ENCODE results near the gene PWP2. TPM values are rescaled to one million over a fixed set of nuclear protein-coding genes. Genes with fewer than 3 reads are reported as not detected.
"Not testable (repeated sequence)": the region's sequence is repeated elsewhere in the genome, so short reads cannot be mapped to it uniquely, and the experiment has no call there.

The PWP2 gene
- total and polyA plus RNA-seq, 2 donors (not counting 3 experiments of a cell fraction or from before 2014, with no cell fraction given) = 5.1 to 31.8 TPM

DNA sequence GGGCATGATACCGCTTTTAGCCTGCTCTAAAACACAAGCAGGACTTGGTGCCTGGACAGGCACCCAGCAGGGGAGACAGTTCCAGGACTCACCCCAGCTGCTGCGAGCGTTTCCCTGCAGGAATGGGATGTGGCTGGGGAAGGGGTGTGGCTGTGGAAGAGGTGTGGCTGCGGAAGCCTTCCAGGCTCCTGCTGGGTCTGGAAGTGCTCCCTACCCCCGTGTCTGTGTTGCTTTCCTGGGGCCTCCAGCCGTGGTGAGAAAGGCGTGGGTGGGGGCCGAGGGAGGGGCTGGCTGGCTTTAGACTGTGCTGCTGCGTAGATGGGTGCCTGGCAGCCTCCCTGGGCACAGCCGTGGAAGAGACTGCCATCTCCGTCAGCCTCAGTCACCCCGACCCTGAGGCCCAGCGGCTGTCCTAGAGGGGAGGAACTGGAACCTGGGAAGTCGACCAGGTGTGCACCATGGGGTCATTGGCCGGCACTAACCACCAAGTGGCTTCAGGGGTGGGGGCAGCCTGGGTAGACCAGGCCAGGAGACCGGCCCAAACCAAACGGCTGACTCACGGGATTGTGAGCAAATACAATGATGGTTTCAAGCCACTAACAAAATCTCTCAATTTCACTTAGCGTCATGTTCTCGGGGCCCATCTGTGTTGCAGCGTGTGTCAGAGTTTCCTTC, 46.2 kb downstream of the PWP2 start:
- intact Hi-C loops (cut with micrococcal nuclease); H3K4me1 ChIP-seq (ENCODE audit: control insufficient read depth, extremely low read depth, insufficient read depth, low read length); H3K4me3 ChIP-seq (replicated peaks in 1 of 3; ENCODE audit: insufficient read depth in 1 of 3, low read depth in 1 of 3, low read length in 3 of 3); H3K79me2 ChIP-seq (ENCODE audit: control insufficient read depth, insufficient read depth, low read length); BruUV-seq (replicated peaks); CTCF ChIA-PET; H3K36me3 ChIP-seq (ENCODE audit: control insufficient read depth in 2 of 2, extremely low read depth in 1 of 2, insufficient read depth in 2 of 2, low read length in 2 of 2); H2AFZ ChIP-seq (ENCODE audit: low read depth, low read length); H3K9me3 ChIP-seq (replicated peaks; ENCODE audit: control insufficient read depth, insufficient read depth, low read length); H3K27ac ChIP-seq (ENCODE audit: insufficient read depth, low read depth, low read length); H3K9ac ChIP-seq (replicated peaks; ENCODE audit: extremely low read depth, insufficient read depth, low read length); H3K9me1 ChIP-seq (replicated peaks; ENCODE audit: control insufficient read depth, extremely low read depth, insufficient read depth, low read length); DNase-seq (ENCODE audit: low read depth, low spot score); dilution Hi-C loops (cut with MboI; ENCODE audit: extremely low pct_ligation_motif_present, low sequenced_read_pairs); H3K27me3 ChIP-seq (ENCODE audit: control insufficient read depth in 2 of 2, insufficient read depth in 2 of 2, low read length in 2 of 2); POLR2A ChIA-PET; H3K4me2 ChIP-seq (ENCODE audit: insufficient read depth, low read length); H4K20me1 ChIP-seq (replicated peaks; ENCODE audit: control insufficient read depth, extremely low read depth, insufficient read depth, low read length): not testable (repeated sequence)
- FAIRE-seq = peak; percentile 8

DNA sequence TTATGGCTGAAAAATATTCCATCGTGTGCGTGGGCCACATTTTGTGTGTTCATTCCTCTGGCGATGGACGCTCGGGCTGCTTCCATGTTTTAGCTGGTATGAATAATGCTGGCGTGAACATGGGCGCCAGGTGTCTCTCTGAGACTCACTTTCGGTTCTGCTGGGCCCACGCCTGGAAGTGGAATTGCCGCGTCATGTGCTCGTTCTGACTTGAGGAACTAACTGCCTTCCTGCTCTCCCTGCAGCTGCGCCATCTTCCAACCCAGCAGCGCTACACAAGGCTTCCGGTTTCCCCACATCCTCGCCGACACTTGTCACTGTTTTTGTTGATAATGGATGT, 46.7 kb downstream of the PWP2 start:
- BruUV-seq (replicated peaks); intact Hi-C loops (cut with micrococcal nuclease); CTCF ChIA-PET; H3K36me3 ChIP-seq (ENCODE audit: control insufficient read depth in 2 of 2, extremely low read depth in 1 of 2, insufficient read depth in 2 of 2, low read length in 2 of 2); dilution Hi-C loops (cut with MboI; ENCODE audit: extremely low pct_ligation_motif_present, low sequenced_read_pairs); POLR2A ChIA-PET; H3K4me2 ChIP-seq (ENCODE audit: insufficient read depth, low read length); H3K79me2 ChIP-seq (ENCODE audit: control insufficient read depth, insufficient read depth, low read length); H3K27me3 ChIP-seq (ENCODE audit: control insufficient read depth in 2 of 2, insufficient read depth in 2 of 2, low read length in 2 of 2); H3K4me1 ChIP-seq (ENCODE audit: control insufficient read depth, extremely low read depth, insufficient read depth, low read length); H3K9me1 ChIP-seq (replicated peaks; ENCODE audit: control insufficient read depth, extremely low read depth, insufficient read depth, low read length); DNase-seq (ENCODE audit: low read depth, low spot score); FAIRE-seq; H3K9ac ChIP-seq (replicated peaks; ENCODE audit: extremely low read depth, insufficient read depth, low read length); H2AFZ ChIP-seq (ENCODE audit: low read depth, low read length); H3K9me3 ChIP-seq (replicated peaks; ENCODE audit: control insufficient read depth, insufficient read depth, low read length); H3K27ac ChIP-seq (ENCODE audit: insufficient read depth, low read depth, low read length); H4K20me1 ChIP-seq (replicated peaks; ENCODE audit: control insufficient read depth, extremely low read depth, insufficient read depth, low read length); H3K4me3 ChIP-seq (replicated peaks in 1 of 3; ENCODE audit: insufficient read depth in 1 of 3, low read depth in 1 of 3, low read length in 3 of 3): not testable (repeated sequence)

DNA sequence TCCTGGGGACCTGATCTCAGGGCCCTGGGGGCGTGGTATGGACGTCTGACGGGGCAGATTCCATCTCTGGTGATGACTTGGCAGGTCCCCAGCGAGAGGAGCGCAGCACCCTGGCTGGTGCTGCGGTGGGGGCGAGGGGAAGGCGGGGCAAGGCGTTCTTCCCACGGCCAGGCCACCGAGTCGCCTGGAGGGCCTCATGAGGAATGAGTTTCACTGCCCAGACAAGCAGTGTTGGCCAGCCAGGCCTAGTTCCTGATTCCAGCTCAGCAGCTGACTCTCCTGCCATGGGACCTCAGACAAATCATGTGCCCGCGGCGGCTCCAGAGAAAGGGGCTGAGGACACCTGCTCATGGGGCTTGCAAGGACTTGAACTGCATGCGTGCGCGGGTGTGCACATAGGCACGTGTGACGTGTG, 47.6 kb downstream of the PWP2 start:
- dilution Hi-C loops (cut with MboI; ENCODE audit: extremely low pct_ligation_motif_present, low sequenced_read_pairs); H3K79me2 ChIP-seq (ENCODE audit: control insufficient read depth, insufficient read depth, low read length); H4K20me1 ChIP-seq (replicated peaks; ENCODE audit: control insufficient read depth, extremely low read depth, insufficient read depth, low read length); H3K27me3 ChIP-seq (ENCODE audit: control insufficient read depth in 2 of 2, insufficient read depth in 2 of 2, low read length in 2 of 2); H2AFZ ChIP-seq (ENCODE audit: low read depth, low read length); H3K4me3 ChIP-seq (replicated peaks in 1 of 3; ENCODE audit: insufficient read depth in 1 of 3, low read depth in 1 of 3, low read length in 3 of 3); H3K4me1 ChIP-seq (ENCODE audit: control insufficient read depth, extremely low read depth, insufficient read depth, low read length); BruUV-seq (replicated peaks); DNase-seq (ENCODE audit: low read depth, low spot score); H3K27ac ChIP-seq (ENCODE audit: insufficient read depth, low read depth, low read length); H3K36me3 ChIP-seq (ENCODE audit: control insufficient read depth in 2 of 2, extremely low read depth in 1 of 2, insufficient read depth in 2 of 2, low read length in 2 of 2); POLR2A ChIA-PET; CTCF ChIA-PET; H3K4me2 ChIP-seq (ENCODE audit: insufficient read depth, low read length); H3K9me3 ChIP-seq (replicated peaks; ENCODE audit: control insufficient read depth, insufficient read depth, low read length); intact Hi-C loops (cut with micrococcal nuclease); H3K9me1 ChIP-seq (replicated peaks; ENCODE audit: control insufficient read depth, extremely low read depth, insufficient read depth, low read length); FAIRE-seq; H3K9ac ChIP-seq (replicated peaks; ENCODE audit: extremely low read depth, insufficient read depth, low read length): not testable (repeated sequence)

DNA sequence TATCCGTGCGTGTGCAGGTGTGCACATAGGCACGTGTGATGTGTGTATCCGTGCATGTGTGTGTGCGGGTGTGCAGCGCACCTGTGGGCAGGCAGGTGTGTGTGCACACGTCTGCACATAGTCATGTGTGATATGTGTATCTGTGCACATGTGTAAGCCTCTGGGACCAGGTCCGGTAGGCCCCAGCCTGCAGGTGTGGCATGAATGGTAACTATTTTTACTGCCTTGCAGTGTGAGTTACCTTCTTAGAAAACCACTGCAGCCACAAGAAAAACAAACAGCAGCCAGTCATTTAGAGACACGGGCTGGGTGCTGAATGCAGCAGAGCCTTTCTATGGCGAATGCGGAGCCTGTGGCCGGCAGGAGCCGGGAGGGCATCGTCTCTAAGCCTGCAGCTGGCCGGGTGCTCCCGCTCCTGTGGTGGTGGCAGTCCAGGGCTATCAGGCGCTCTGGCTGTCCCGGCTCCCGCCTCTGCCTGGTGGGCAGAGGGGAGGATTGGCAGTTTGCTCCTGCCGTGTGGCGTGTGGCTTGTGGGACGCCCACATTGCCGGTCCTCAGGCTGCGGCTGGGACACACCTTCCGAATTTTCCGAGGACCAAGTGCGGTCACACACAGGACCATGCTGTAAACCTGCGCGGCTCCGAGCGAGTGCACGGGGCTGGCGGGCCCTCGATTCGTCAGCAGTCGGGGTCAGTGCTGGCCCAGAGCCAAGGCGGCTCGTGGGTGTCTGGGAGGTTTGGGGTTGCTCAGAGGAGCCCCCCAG, 48.2 kb downstream of the PWP2 start:
- H3K79me2 ChIP-seq (ENCODE audit: control insufficient read depth, insufficient read depth, low read length); BruUV-seq (replicated peaks); H3K4me3 ChIP-seq (replicated peaks in 1 of 3; ENCODE audit: insufficient read depth in 1 of 3, low read depth in 1 of 3, low read length in 3 of 3); H3K9me1 ChIP-seq (replicated peaks; ENCODE audit: control insufficient read depth, extremely low read depth, insufficient read depth, low read length); H3K9me3 ChIP-seq (replicated peaks; ENCODE audit: control insufficient read depth, insufficient read depth, low read length); dilution Hi-C loops (cut with MboI; ENCODE audit: extremely low pct_ligation_motif_present, low sequenced_read_pairs); H3K9ac ChIP-seq (replicated peaks; ENCODE audit: extremely low read depth, insufficient read depth, low read length); H3K36me3 ChIP-seq (ENCODE audit: control insufficient read depth in 2 of 2, extremely low read depth in 1 of 2, insufficient read depth in 2 of 2, low read length in 2 of 2); H4K20me1 ChIP-seq (replicated peaks; ENCODE audit: control insufficient read depth, extremely low read depth, insufficient read depth, low read length); H3K4me2 ChIP-seq (ENCODE audit: insufficient read depth, low read length); FAIRE-seq; H2AFZ ChIP-seq (ENCODE audit: low read depth, low read length); intact Hi-C loops (cut with micrococcal nuclease); POLR2A ChIA-PET; H3K27me3 ChIP-seq (ENCODE audit: control insufficient read depth in 2 of 2, insufficient read depth in 2 of 2, low read length in 2 of 2); H3K27ac ChIP-seq (ENCODE audit: insufficient read depth, low read depth, low read length); DNase-seq (ENCODE audit: low read depth, low spot score); CTCF ChIA-PET; H3K4me1 ChIP-seq (ENCODE audit: control insufficient read depth, extremely low read depth, insufficient read depth, low read length): not testable (repeated sequence)

All from endothelial cell of umbilical vein (primary cell).